ENCODE data around the gene FBXW11. TPM values are rescaled to one million over a fixed set of nuclear protein-coding genes. Genes with fewer than 3 reads are reported as not detected.
A peak's percentile ranks its signal among the peaks of the same experiment; 100 is the strongest.
"Not testable (repeated sequence)": the region's sequence is repeated elsewhere in the genome, so short reads cannot be mapped to it uniquely, and the experiment has no call there.

FBXW11 gene
- total RNA-seq, 1 donor from 2014 or later = 54.1 TPM

GRCh38 chr5:172020110-172020786 is 13.8 kb upstream of the FBXW11 start:
- DNase-seq (ENCODE audit: low spot score) = not testable (repeated sequence)

- DNase-seq (ENCODE audit: low spot score) = no peak
Measured at GRCh38 chr5:172015346-172015745, 8.9 kb upstream of the FBXW11 start.

- no peak for DNase-seq (ENCODE audit: low spot score)
Measured at GRCh38 chr5:172010278-172010677, 3.8 kb upstream of the FBXW11 start.

- no peak for DNase-seq (ENCODE audit: low spot score)
Measured at GRCh38 chr5:172009536-172010270, 3.3 kb upstream of the FBXW11 start.

GRCh38 chr5:172008689-172009141 is 2.3 kb upstream of the FBXW11 start:
- no peak for DNase-seq (ENCODE audit: low spot score)

GRCh38 chr5:172008111-172008455 is 1.6 kb upstream of the FBXW11 start:
- DNase-seq (ENCODE audit: low spot score) = no peak

- DNase-seq (ENCODE audit: low spot score) = no peak
Measured at GRCh38 chr5:172007175-172008110, 1.0 kb upstream of the FBXW11 start.

- peak; percentile 18 for DNase-seq (ENCODE audit: low spot score)
Measured at GRCh38 chr5:172005708-172006320, 624 bp downstream of the FBXW11 start.

- DNase-seq (ENCODE audit: low spot score) = no peak
Measured at GRCh38 chr5:172004824-172005237, 1.6 kb downstream of the FBXW11 start.

GRCh38 chr5:172003746-172004145 is 2.7 kb downstream of the FBXW11 start:
- no peak for DNase-seq (ENCODE audit: low spot score)

GRCh38 chr5:172002840-172003512 is 3.5 kb downstream of the FBXW11 start:
- no peak for DNase-seq (ENCODE audit: low spot score)

- DNase-seq (ENCODE audit: low spot score) = no peak
Measured at GRCh38 chr5:172002310-172002709, 4.1 kb downstream of the FBXW11 start.

GRCh38 chr5:171999877-172000276 is 6.6 kb downstream of the FBXW11 start:
- DNase-seq (ENCODE audit: low spot score) = no peak

- no peak for DNase-seq (ENCODE audit: low spot score)
Measured at GRCh38 chr5:171999100-171999499, 7.3 kb downstream of the FBXW11 start.

GRCh38 chr5:171997011-171997410 is 9.4 kb downstream of the FBXW11 start:
- no peak for DNase-seq (ENCODE audit: low spot score)

GRCh38 chr5:171992813-171993212 is 13.6 kb downstream of the FBXW11 start:
- DNase-seq (ENCODE audit: low spot score) = no peak

GRCh38 chr5:171992305-171992704 is 14.1 kb downstream of the FBXW11 start:
- no peak for DNase-seq (ENCODE audit: low spot score)

GRCh38 chr5:171990713-171991015 is 15.8 kb downstream of the FBXW11 start:
- no peak for DNase-seq (ENCODE audit: low spot score)

GRCh38 chr5:171989946-171990712 is 16.3 kb downstream of the FBXW11 start:
- DNase-seq (ENCODE audit: low spot score) = no peak

GRCh38 chr5:171989276-171989675 is 17.2 kb downstream of the FBXW11 start:
- no peak for DNase-seq (ENCODE audit: low spot score)

- no peak for DNase-seq (ENCODE audit: low spot score)
Measured at GRCh38 chr5:171986772-171987171, 19.7 kb downstream of the FBXW11 start.
